ENCODE results near the gene ATG4C.

The ATG4C gene

GRCh38 chr1:62904856-62905225 is 120.9 kb downstream of the ATG4C start:
- no peak for DNase-seq (ENCODE audit: low spot score)

GRCh38 chr1:62905309-62905708 is 121.4 kb downstream of the ATG4C start:
- no peak for DNase-seq (ENCODE audit: low spot score)

GRCh38 chr1:62905872-62906271 is 121.9 kb downstream of the ATG4C start:
- DNase-seq (ENCODE audit: low spot score) = no peak

- DNase-seq (ENCODE audit: low spot score) = no peak
Measured at GRCh38 chr1:62906428-62906886, 122.5 kb downstream of the ATG4C start.

GRCh38 chr1:62908168-62908695 is 124.3 kb downstream of the ATG4C start:
- DNase-seq (ENCODE audit: low spot score) = no peak

- no peak for DNase-seq (ENCODE audit: low spot score)
Measured at GRCh38 chr1:62912028-62912638, 128.2 kb downstream of the ATG4C start.

Data from CD4-positive, alpha-beta T cell treated with Interleukin-6 at 100 ng/mL for 8 hours (primary cell).